ENCODE data around the gene PTK6.

The PTK6 gene

GRCh38 chr20:63529180-63529860 is 7.9 kb downstream of the PTK6 start:
- no peak for DNase-seq

GRCh38 chr20:63527184-63527583 is 10.0 kb downstream of the PTK6 start:
- no peak for DNase-seq

- DNase-seq: peak in 1 of 4 experiments; percentile 20
Measured at GRCh38 chr20:63525971-63526370, 11.2 kb downstream of the PTK6 start.

GRCh38 chr20:63525185-63525584 is 12.0 kb downstream of the PTK6 start:
- no peak for DNase-seq

- DNase-seq: no peak
Measured at GRCh38 chr20:63522981-63523611, 14.1 kb downstream of the PTK6 start.

GRCh38 chr20:63522091-63522868 is 14.9 kb downstream of the PTK6 start:
- no peak for DNase-seq

GRCh38 chr20:63521602-63522001 is 15.6 kb downstream of the PTK6 start:
- DNase-seq: no peak

GRCh38 chr20:63520934-63521601 is 16.1 kb downstream of the PTK6 start:
- DNase-seq: peak; percentile 66 to 90 (median 77)

- peak; percentile 84 to 97 (median 94) for DNase-seq
Measured at GRCh38 chr20:63520504-63520933, 16.7 kb downstream of the PTK6 start, which contains the start of gene PPDPF. PPDPF (plus strand) TSS chr20:63520765; CDS start chr20:63521309, 544 bp downstream.

- peak in 1 of 4 experiments; percentile 9 for DNase-seq
Measured at GRCh38 chr20:63519668-63520503, 17.3 kb downstream of the PTK6 start.

- DNase-seq: no peak
Measured at GRCh38 chr20:63518946-63519667, 18.1 kb downstream of the PTK6 start.

- no peak for DNase-seq
Measured at GRCh38 chr20:63518351-63518861, 18.8 kb downstream of the PTK6 start.

- DNase-seq: peak in 1 of 4 experiments; percentile 1
Measured at GRCh38 chr20:63517376-63518309, 19.5 kb downstream of the PTK6 start.

GRCh38 chr20:63514520-63514919 is 22.7 kb downstream of the PTK6 start:
- peak in 3 of 4 experiments; percentile 30 to 56 (median 36) for DNase-seq

GRCh38 chr20:63513207-63513606 is 24.0 kb downstream of the PTK6 start:
- DNase-seq: no peak

GRCh38 chr20:63509088-63509564 is 28.1 kb downstream of the PTK6 start:
- no peak for DNase-seq

GRCh38 chr20:63508072-63508768 is 29.0 kb downstream of the PTK6 start:
- no peak for DNase-seq

GRCh38 chr20:63507083-63507743 is 30.0 kb downstream of the PTK6 start:
- no peak for DNase-seq
